Activated T-cell treated with anti-CD3 and anti-CD28 coated beads, Interleukin-2, amount 50 U/mL, for 72 hours (primary cell): ENCODE results near the gene KLHL21. TPM values are rescaled to one million over a fixed set of nuclear protein-coding genes. Genes with fewer than 3 reads are reported as not detected.
"Not testable (repeated sequence)": the region's sequence is repeated elsewhere in the genome, so short reads cannot be mapped to it uniquely, and the experiment has no call there.

Source experiments
- ATAC-seq, 2 donors: fragments of 150-1000 bp; cut with Tn5 transposase; replicated peaks in 1 of 2; 2 replicates each; pipeline ENCODE4 v1.10.0; 2021; ENCODE audit warnings: moderate library complexity in 2 of 2, mild to moderate bottlenecking in 1 of 2
- DNase-seq, 2 donors: peaks; one replicate each; pipeline ENCODE4 v3.0.0; 2021 to 2022; ENCODE audit warnings: mixed read lengths in 1 of 2
- H3K27ac Mint-ChIP-seq: one replicate; pipeline ENCODE4 v1.8.0; 2022; ENCODE audit warnings: mild to moderate bottlenecking, moderate library complexity, mixed read lengths
- H3K27me3 Mint-ChIP-seq: one replicate; pipeline ENCODE4 v1.8.0; 2022; ENCODE audit warnings: low read depth, mixed read lengths
- H3K36me3 Mint-ChIP-seq, 2 donors: one replicate each; pipeline ENCODE4 v1.8.0; 2022; ENCODE audit warnings: mixed read lengths in 2 of 2, mild to moderate bottlenecking in 1 of 2; ENCODE audit not compliant: insufficient read depth in 2 of 2
- H3K4me1 Mint-ChIP-seq: one replicate; pipeline ENCODE4 v1.8.0; 2022; ENCODE audit warnings: low read depth, mixed read lengths
- H3K4me3 Mint-ChIP-seq, 2 donors: one replicate each; pipeline ENCODE4 v1.8.0; 2022; ENCODE audit warnings: mild to moderate bottlenecking in 2 of 2, mixed read lengths in 2 of 2, moderate library complexity in 2 of 2
- H3K9me3 Mint-ChIP-seq, 2 donors: one replicate each; pipeline ENCODE4 v1.8.0; 2022; ENCODE audit warnings: mixed read lengths in 2 of 2
- total RNA-seq, 2 donors: library from RNA; stranded (reverse); gene quantifications; one replicate each; pipeline ENCODE4 v1.2.3, GENCODE V29; 2022

Gene KLHL21, protein sequence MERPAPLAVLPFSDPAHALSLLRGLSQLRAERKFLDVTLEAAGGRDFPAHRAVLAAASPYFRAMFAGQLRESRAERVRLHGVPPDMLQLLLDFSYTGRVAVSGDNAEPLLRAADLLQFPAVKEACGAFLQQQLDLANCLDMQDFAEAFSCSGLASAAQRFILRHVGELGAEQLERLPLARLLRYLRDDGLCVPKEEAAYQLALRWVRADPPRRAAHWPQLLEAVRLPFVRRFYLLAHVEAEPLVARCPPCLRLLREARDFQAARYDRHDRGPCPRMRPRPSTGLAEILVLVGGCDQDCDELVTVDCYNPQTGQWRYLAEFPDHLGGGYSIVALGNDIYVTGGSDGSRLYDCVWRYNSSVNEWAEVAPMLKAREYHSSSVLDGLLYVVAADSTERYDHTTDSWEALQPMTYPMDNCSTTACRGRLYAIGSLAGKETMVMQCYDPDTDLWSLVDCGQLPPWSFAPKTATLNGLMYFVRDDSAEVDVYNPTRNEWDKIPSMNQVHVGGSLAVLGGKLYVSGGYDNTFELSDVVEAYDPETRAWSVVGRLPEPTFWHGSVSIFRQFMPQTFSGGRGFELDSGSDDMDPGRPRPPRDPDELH
- total RNA-seq, result 10 to 100 TPM; 24.2 to 26.1 TPM

DNA sequence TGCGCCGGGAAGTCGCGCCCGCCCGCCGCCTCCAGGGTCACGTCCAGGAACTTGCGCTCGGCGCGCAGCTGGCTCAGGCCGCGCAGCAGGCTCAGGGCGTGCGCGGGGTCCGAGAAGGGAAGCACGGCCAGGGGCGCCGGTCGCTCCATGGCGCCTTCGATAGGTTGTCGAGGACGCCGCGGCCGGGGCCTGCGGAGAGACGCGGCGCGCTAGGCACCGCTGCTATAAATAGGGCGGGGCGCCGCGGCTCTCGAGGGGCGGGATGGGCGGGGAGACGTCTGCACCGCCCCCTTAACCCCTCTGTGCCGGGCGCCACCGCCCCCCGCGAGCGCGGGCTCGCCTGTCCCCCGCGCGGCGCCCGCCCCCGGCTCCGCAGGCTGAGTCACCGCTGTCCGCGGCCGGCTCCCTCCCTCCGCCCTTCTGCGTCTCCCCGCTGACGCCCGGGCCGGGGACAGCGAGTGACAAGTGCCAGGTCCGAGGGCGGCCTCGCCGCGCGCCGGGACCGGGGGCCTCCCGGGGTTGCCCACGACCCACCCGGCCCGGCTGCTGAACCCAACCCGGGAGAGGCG is at the start of gene KLHL21:
Gene KLHL21, minus strand, starts transcription at position 201 of the 569 bp plus-strand sequence. Its CDS starts 52 bp downstream, at position 149.
- H3K4me3 Mint-ChIP-seq, result peak within 1 kb of the TSS; percentile 91 to 96
- no peaks in the 10 kb centered on the region for H3K9me3 Mint-ChIP-seq
- H3K4me1 Mint-ChIP-seq, result peaks cover 35% of the 10 kb centered on the region

DNA sequence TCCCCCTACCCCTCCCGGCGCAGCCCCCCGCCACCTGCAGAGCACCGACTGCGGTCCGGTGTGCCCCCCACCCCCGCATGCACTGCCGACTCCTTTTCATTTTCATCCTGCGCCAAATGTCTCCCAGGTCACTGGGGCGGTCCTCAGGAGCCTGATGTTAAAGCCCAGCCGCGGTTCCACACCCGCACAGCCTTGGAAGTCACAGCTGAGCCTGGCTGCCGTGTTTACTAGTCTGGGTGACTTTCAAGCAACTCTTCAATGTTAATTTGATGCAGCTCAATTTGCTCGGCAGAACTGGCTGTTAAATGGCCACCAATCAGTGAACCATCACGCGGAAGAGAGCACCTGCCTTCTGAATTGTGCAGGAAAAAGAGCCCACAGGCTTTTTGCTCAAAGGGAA is 49.2 kb upstream of the KLHL21 start:
- ATAC-seq (no peak), DNase-seq (no peak)
- H3K4me3 Mint-ChIP-seq, result no peak overlapping the region
- peaks cover 3 to 11% of the 10 kb centered on the region in 2 donors for H3K36me3 Mint-ChIP-seq
- no peaks in the 10 kb centered on the region for H3K4me1 Mint-ChIP-seq
- H3K9me3 Mint-ChIP-seq, result no peaks in the 10 kb centered on the region
- no peak overlapping the region for H3K27ac Mint-ChIP-seq
- no peaks in the 10 kb centered on the region for H3K27me3 Mint-ChIP-seq

More for the DNA sequence above, at the start of gene KLHL21:
- peaks cover 4 to 8% of the 10 kb centered on the region in 2 donors for H3K36me3 Mint-ChIP-seq
- ATAC-seq, result peak; percentile 68 to 69
- H3K27ac Mint-ChIP-seq, result peak within 1 kb of the TSS; percentile 98
- no peaks in the 10 kb centered on the region for H3K27me3 Mint-ChIP-seq
- DNase-seq, result peak; percentile 93 to 95

DNA sequence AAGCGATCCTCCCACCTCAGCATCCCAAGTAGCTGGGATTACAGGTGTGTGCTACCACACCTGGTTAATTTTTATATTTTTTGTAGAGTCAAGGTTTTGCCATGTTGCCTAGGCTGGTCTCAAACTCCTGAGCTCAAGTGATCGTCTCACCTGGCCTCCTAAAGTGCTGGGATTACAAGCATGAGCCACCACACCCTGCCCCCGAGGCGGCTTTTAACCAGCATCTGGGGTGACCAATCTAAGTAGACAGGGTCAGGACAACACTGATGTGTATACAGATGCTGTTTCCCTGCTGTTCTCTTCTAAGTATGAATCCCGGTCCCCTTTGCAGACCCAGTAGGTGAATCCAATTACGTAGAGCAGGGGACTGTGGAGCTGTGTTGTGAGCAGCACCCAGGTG is 45.9 kb upstream of the KLHL21 start:
- Mint-ChIP-seq H3K36me3 (peaks cover 3 to 10% of the 10 kb centered on the region in 2 donors), H3K27me3 (no peaks in the 10 kb centered on the region), H3K27ac (no peak overlapping the region), H3K9me3 (no peaks in the 10 kb centered on the region), H3K4me1 (no peaks in the 10 kb centered on the region), H3K4me3 (no peak overlapping the region)
- ATAC-seq, result no peak
- no peak for DNase-seq

DNA sequence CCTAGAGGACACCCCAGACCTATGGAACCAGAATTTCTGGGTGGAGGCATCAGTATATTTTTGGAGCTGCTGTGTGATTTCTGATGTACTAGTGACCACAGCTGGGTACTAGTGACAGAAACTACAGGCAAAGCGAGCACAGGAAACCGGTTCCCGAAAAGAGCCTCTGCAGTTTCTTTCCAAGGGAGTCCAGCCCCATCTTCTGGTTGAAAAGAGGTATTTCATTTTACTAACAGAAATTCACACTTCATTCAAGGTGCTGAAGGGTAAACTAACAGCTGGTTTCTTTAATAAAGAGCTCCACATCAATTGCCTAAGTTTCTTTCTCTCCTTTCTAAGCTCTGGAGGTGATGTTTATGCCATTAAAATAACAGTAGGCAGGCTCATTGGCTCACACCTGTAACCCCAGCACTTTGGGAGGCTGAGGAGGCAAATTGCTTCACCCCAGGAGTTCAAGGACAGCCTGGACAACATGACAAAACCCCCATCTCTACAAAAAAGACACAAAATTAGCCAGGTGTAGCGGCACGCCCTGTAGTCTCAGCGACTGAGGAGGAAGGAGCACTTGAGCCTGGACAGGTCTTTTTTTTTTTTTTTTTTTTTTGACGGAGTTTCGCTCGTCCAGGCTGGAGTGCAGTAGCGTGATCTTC is 44.0 kb upstream of the KLHL21 start:
- DNase-seq (peak; percentile 19 to 31), ATAC-seq (peak; percentile 49 to 53)
- no peaks in the 10 kb centered on the region for H3K4me1 Mint-ChIP-seq
- H3K36me3 Mint-ChIP-seq, result peaks cover 2 to 12% of the 10 kb centered on the region in 2 donors
- no peak overlapping the region for H3K4me3 Mint-ChIP-seq
- H3K27me3 Mint-ChIP-seq, result no peaks in the 10 kb centered on the region
- H3K9me3 Mint-ChIP-seq, result no peaks in the 10 kb centered on the region
- no peak overlapping the region for H3K27ac Mint-ChIP-seq

DNA sequence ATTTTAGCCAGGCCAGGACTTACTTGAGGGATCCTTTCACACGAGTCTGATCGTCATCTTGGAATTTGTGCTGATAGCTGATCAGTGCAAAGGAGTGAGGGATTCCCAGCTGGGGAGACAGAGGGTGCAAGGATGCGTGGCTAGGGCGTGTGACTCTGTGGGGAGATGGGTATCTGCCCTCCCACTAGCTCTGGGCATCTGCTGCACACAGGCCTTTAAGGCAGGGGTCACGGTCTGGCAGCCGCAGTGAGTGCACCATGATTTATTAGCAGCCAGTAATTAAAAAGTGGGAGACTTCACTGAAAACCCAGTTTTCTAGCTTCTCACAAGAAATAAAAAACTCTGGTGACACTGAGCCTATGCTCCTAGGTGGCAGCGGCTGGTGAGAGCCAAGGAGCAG is 42.3 kb upstream of the KLHL21 start:
- Mint-ChIP-seq H3K27ac (no peak overlapping the region), H3K27me3 (no peaks in the 10 kb centered on the region)

DNA sequence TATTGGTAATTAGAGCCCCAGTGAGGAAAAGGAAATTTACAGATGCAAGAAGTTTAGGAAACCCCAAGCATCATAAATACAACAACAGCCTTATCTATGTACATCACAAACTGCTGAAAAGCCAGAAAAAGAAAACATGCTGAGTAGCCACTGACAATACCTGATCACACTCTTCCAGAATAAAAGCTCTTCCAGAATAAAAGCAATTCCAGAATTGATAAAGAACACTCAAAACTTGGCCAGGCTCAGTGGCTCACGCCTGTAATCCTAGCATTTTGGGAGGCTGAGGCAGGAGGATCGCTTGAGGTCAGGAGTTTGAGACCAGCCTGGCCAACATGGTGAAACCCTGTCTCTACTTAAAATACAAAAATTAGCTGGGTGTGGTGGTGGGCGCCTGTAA is 38.2 kb upstream of the KLHL21 start:
- not testable (repeated sequence) for H3K27me3 Mint-ChIP-seq, DNase-seq, H3K27ac Mint-ChIP-seq, H3K4me1 Mint-ChIP-seq, H3K4me3 Mint-ChIP-seq, H3K9me3 Mint-ChIP-seq, ATAC-seq
- peaks cover 5 to 20% of the 10 kb centered on the region in 2 donors for H3K36me3 Mint-ChIP-seq

More for the DNA sequence above, 42.3 kb upstream of the KLHL21 start:
- no peak for ATAC-seq
- Mint-ChIP-seq H3K36me3 (peaks cover 2 to 9% of the 10 kb centered on the region in 2 donors), H3K4me3 (no peak overlapping the region), H3K4me1 (no peaks in the 10 kb centered on the region), H3K9me3 (no peaks in the 10 kb centered on the region)
- DNase-seq, result no peak

DNA sequence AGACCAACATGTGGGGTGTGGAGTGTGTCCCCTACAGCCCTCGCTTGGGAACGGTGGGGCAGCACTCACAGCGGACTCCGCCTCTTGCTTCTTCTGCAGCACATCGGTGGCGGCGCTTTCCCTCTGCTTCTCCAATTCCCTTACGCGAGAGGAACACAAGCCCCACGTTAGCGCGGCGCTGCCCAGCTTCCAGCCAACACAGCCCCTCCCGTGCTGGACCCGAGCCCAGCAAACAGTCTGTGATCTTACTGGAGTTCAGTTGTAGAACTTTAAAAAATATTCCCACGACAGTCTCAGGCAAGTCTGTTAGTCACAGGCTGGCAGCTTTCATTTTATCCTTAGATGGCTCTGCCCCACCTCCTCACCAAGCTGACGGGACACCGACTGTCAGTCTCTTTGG is 35.6 kb upstream of the KLHL21 start:
- H3K4me1 Mint-ChIP-seq, result no peaks in the 10 kb centered on the region
- DNase-seq (no peak), ATAC-seq (no peak)
- H3K4me3 Mint-ChIP-seq, result no peak overlapping the region
- no peaks in the 10 kb centered on the region for H3K9me3 Mint-ChIP-seq
- H3K36me3 Mint-ChIP-seq, result peaks cover 5 to 21% of the 10 kb centered on the region in 2 donors
- H3K27ac Mint-ChIP-seq, result no peak overlapping the region
- H3K27me3 Mint-ChIP-seq, result no peaks in the 10 kb centered on the region

DNA sequence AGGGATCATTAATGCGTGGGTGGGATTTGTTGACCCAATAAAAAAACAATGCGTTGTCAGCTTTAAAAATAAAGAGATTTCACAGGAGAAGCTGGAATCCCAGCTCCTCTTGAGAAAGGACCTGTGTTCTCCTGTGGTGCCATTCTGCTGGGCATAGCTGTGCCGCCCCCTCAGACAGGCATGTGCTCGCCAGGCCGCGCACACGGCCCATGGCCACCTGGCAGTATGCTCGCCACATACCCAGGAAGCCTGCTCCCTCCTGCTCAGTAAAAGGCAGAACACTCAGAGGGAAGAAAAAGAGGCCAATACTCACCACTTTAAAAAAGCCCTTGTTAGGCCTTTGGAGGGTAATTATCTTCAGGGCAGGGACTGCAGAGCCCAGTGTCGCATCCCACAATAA is 35.1 kb upstream of the KLHL21 start:
- H3K4me1 Mint-ChIP-seq, result no peaks in the 10 kb centered on the region
- no peak overlapping the region for H3K27ac Mint-ChIP-seq
- no peaks in the 10 kb centered on the region for H3K9me3 Mint-ChIP-seq
- DNase-seq, result no peak
- no peak for ATAC-seq
- no peak overlapping the region for H3K4me3 Mint-ChIP-seq
- peaks cover 5 to 23% of the 10 kb centered on the region in 2 donors for H3K36me3 Mint-ChIP-seq
- no peaks in the 10 kb centered on the region for H3K27me3 Mint-ChIP-seq

DNA sequence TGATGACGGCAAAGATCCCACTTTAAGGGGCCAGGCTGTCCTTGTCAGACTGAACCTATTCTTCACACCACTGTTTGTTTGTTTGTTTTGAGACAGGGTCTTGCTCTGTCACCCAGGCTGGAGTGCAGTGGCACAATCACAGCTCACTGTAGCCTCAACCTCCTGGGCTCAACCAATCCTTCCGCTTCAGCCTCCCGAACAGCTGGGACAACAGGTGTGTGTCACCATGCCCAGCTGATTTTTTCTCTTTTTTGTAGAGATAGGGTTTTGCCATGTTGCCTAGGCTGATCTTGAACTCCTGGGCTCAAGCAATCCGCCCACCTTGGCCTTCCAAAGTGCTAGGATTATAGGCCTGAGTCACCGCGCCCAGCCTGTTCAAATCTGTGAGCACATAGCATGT is 34.1 kb upstream of the KLHL21 start:
- H3K27me3 Mint-ChIP-seq, H3K4me3 Mint-ChIP-seq, H3K4me1 Mint-ChIP-seq, H3K9me3 Mint-ChIP-seq, ATAC-seq, H3K27ac Mint-ChIP-seq, DNase-seq: not testable (repeated sequence)
- H3K36me3 Mint-ChIP-seq, result peaks cover 5 to 19% of the 10 kb centered on the region in 2 donors

DNA sequence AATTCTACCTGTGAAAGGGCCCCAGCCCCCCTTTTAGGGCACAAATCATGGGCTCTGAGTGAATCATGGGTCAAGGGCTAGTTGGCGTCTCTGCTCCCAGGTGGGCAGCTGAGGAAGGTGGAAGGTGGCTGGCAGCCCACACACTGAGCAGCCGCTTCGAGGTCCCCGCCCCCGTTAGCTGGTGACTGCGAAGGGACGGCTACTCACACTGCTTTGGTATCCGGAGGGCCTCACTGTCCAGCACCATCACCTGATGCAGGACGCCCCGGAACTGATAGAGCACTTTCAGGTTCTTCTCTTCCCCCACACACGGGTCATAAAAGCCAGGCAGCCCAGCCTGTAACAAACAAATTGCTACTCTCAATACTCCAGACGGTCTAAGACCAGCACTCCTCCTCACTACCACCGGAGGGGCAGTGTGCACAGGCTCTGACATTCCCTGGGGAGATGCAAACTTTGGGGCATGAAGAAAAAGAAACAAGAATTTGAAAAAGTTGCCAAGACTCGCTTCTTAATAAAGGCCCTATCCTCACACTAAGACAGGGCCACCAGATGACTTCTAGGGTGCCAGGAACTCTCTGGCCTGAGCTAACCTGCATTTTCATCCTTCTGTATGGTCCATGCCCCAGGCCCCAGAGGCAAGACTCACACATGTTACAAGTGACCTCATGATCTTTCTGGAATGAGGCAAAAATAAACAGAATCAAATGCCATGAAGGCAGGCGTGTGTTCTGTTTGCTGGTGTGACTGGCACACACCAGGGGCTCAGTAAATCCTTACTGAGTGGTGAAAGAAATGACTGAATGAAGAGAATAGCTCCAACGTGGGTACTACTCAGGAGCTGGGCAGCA is 33.5 kb upstream of the KLHL21 start:
- peaks cover 5 to 19% of the 10 kb centered on the region in 2 donors for H3K36me3 Mint-ChIP-seq
- ATAC-seq (no peak), DNase-seq (no peak)
- H3K9me3 Mint-ChIP-seq, result no peaks in the 10 kb centered on the region
- no peak overlapping the region for H3K27ac Mint-ChIP-seq
- no peak overlapping the region for H3K4me3 Mint-ChIP-seq
- H3K27me3 Mint-ChIP-seq, result no peaks in the 10 kb centered on the region
- no peaks in the 10 kb centered on the region for H3K4me1 Mint-ChIP-seq

DNA sequence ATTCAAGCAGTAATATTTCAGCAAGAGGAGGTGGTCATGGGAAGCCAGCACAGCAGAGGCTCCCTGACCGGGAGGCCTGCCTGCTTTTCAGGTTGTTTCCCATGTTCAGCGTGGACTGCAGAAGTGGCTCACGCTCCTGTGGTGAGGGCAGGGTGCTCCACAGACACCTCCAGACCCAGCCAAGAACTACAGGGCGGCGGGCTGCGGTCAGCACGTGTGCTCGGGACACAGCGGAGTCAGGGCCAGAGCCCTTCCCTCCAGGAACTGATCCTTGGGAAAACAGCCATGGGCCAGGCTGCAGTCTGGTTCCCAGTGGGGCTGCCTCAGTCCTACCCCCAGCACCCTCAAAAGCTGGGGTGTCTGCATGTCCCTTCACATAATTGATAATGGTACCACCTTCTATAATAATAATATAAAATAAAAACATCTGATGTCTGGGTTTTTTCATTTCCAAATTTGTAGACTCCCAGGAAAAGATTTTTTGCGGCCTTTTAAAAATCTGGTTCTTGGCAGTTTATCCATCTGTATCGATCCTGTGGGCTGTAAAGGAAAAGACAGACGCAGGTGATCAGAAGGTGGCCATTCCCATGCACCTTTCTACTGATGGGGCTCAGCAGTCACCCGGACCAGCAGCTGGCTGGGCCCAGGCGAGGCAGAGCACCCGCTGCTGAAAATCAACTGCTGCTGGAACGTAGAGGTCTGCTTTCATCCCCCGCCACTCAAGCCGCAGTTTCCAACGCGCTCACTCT is 32.7 kb upstream of the KLHL21 start:
- Mint-ChIP-seq H3K4me3 (no peak overlapping the region), H3K9me3 (no peaks in the 10 kb centered on the region), H3K36me3 (peaks cover 5 to 19% of the 10 kb centered on the region in 2 donors), H3K27me3 (no peaks in the 10 kb centered on the region), H3K27ac (no peak overlapping the region), H3K4me1 (no peaks in the 10 kb centered on the region)
- ATAC-seq (no peak), DNase-seq (no peak)
